Mucosa of gallbladder (tissue), 1 donor: ENCODE measurements around the gene TMEM80. TPM values are rescaled to one million over a fixed set of nuclear protein-coding genes. Genes with fewer than 3 reads are reported as not detected.
"Not testable (repeated sequence)": the region's sequence is repeated elsewhere in the genome, so short reads cannot be mapped to it uniquely, and the experiment has no call there.

ENCODE experiments used
- DNase-seq: peaks from one replicate; pipeline ENCODE4 v3.0.0-alpha.2; 2020; ENCODE audit warnings: low spot score
- total RNA-seq: library from RNA; stranded (reverse); gene quantifications from one replicate; pipeline ENCODE4 v1.2.1, GENCODE V29; 2021
- donor health status: DM: no; HTN: no; CAD: no.

TMEM80 gene
- total RNA-seq = 52.0 TPM

GRCh38 chr11:695538-696248 is at the start of gene TMEM80:
TMEM80 (plus strand) TSS chr11:695816; CDS start chr11:695828, 12 bp downstream.
- DNase-seq = peak; percentile 99

- DNase-seq = no peak
Measured at GRCh38 chr11:646214-646613, 49.4 kb upstream of the TMEM80 start.

- DNase-seq = not testable (repeated sequence)
Measured at GRCh38 chr11:647672-648158, 47.9 kb upstream of the TMEM80 start.

- no peak for DNase-seq
Measured at GRCh38 chr11:650482-650881, 45.1 kb upstream of the TMEM80 start.

- DNase-seq = not testable (repeated sequence)
Measured at GRCh38 chr11:653136-653535, 42.5 kb upstream of the TMEM80 start.

- DNase-seq = no peak
Measured at GRCh38 chr11:653837-654236, 41.8 kb upstream of the TMEM80 start.

- DNase-seq = not testable (repeated sequence)
Measured at GRCh38 chr11:654444-654843, 41.2 kb upstream of the TMEM80 start.

DNA sequence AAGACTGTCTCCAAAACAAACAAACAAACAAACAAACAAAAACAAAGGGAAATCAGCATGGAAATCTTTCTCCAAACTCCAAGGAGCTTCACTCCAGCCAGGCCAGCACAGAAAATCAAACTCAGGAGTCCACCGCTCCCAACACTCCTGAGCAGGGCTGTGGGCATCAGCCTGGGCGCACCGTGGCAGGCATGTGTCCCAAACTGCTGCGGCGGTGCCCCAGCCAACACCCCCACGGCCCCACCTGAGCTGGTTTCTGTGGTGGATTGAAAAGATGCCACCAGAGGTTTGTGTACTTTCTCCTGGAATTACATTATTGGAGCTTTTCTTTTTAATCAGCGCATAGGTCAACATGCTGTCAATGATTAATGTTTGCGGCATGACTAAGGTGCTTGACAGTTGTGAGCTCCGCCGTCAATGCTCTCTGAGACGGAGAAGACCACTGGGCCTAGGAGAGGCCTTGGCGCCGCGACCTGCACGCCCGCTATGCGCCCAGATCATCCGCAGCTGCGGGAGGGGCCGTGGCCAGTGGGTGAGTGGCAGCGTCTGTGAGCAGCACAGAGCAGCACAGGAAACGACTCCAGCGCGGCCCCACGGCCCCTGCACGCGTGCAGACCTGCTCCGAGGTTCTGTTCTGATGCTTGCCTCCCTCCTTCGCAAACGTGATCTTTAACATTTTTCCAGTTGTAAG is 40.4 kb upstream of the TMEM80 start:
- peak; percentile 60 for DNase-seq

DNA sequence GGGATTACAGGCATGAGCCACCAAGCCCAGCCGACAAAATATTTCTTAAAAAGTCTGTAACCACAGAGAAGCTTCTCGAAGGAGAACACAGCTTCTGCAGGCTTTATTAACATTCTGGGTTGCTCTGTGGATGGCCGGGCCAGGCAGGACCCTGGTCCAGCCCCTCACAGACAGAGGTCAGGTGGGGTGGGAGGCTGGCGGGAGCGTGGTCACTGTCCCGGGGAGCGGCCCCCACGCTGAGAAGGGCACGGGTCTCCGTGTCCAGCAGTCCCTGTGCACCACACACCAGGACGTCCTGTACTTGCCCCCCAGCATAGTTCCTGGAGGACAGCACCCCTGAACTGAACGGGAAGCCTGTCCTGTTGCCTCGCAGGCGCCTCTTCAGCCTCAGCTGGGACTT is 39.2 kb upstream of the TMEM80 start:
- DNase-seq = no peak

DNA sequence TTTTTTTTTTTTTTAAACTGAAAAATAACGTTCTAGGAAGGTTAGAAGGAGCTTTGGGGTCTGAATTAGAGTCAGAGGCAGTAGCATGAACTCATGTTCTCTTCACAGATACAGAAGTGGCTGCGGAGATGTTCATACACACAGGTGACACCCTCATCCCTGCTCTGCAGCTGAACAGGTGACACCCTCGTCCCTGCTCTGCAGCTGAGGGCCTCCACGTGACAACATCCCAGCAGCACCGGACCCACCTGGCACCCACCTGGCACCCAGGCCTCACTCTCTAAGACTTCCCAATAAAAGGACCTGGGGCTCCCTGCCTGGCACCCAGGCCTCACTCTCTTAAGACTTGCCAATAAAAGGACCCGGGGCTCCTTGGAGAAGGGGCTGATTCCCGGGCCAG is 38.8 kb upstream of the TMEM80 start:
- no peak for DNase-seq

DNA sequence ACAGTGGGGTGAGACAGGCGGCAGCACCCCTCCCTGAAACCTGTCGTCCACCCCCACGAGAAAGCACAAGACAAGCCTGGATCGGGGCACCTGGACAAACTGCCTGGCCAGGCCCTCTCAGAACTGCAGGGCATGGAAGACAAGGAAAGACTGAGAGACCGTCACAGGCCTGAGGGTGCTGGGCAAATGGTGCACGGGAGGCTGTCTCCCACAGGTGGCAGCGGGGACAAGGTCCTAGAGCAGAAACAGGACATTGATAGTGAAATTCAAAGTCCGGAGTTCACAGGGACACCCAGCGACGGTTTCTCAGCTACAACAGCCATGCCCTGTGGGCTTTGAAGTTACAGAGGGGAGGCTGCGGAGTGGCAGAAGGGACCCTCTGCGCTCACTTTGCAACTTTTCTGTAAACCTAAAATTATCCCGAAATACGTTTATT is 37.9 kb upstream of the TMEM80 start:
- DNase-seq = peak; percentile 61

- no peak for DNase-seq
Measured at GRCh38 chr11:659532-660085, 36.0 kb upstream of the TMEM80 start.

DNA sequence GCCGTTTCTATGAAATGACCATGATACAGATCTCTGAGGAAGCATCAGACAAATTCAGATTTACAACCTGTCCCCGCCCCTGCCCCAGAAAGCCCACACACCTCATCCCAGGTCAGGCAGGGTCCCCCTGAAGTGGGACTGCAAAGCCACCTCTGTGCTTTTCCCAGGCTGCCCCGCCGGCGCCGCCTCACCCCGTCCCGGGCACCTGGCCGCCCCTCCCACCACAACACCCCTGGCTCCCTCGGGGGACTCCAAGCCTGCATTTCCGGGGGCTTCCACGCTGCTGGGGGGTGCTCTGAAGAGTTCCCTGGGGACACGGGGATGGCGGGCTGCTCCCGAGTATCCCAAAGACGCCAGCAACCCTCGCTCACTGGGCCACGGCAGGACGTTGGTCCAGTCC is 35.3 kb upstream of the TMEM80 start:
- DNase-seq = no peak

- DNase-seq = no peak
Measured at GRCh38 chr11:660681-661444, 34.8 kb upstream of the TMEM80 start.

- DNase-seq = no peak
Measured at GRCh38 chr11:662689-663274, 32.8 kb upstream of the TMEM80 start.

- no peak for DNase-seq
Measured at GRCh38 chr11:665062-665703, 30.4 kb upstream of the TMEM80 start.

- DNase-seq = no peak
Measured at GRCh38 chr11:665704-666281, 29.8 kb upstream of the TMEM80 start.

- DNase-seq = no peak
Measured at GRCh38 chr11:673866-674265, 21.8 kb upstream of the TMEM80 start.

- no peak for DNase-seq
Measured at GRCh38 chr11:674406-674805, 21.2 kb upstream of the TMEM80 start.

DNA sequence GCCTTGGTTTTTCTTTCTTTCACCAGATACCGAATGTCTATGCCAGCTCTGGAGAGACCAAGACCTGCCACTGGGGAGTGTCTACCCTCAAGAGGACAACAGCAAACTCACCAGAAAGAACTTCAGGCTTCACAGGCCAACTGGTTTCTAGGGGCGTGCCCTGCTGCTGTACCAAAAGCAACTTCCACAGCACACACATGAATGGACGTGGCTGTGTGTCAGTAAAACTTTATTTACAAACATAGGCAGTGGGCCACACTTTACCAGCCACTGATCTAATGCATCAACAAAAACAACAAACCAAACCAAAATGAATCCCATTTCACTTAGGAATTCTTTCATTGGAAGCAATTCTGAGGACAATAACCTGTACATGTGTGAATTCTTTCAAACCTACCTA is 17.3 kb upstream of the TMEM80 start:
- DNase-seq = no peak
